Measurements from ENCODE around the gene TRAF2. TPM values are rescaled to one million over a fixed set of nuclear protein-coding genes. Genes with fewer than 3 reads are reported as not detected.
"Not testable (repeated sequence)": the region's sequence is repeated elsewhere in the genome, so short reads cannot be mapped to it uniquely, and the experiment has no call there.

TRAF2 gene
- total RNA-seq, 1 donor from 2014 or later, result 10.2 TPM

- intact Hi-C loops (cut with DNase I), result no loop called here
- no peak for DNase-seq (ENCODE audit: low spot score)
Measured at GRCh38 chr9:136854842-136855460, 31.4 kb upstream of the TRAF2 start.

DNA sequence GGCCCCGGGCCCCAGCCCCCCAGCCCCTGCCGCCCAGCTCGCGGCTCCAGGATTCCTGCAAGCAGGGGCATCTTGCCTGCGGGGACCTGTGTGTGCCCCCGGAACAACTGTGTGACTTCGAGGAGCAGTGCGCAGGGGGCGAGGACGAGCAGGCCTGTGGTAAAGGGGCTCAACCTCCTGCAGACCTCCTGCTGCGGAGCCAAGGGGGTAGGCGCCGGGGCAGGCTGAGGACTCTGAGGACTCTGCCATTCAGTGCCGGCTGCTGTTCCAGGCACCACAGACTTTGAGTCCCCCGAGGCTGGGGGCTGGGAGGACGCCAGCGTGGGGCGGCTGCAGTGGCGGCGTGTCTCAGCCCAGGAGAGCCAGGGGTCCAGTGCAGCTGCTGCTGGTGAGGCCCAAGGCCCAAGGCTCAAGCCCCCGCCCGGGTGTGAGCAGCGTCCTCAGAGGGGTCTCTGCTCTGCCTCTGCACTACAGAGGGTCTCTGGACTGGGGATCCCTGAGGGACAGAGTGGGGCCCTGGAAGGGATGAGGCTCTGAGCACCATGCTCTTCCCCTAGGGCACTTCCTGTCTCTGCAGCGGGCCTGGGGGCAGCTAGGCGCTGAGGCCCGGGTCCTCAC is 30.7 kb upstream of the TRAF2 start:
- intact Hi-C loops (cut with DNase I), result no loop called here

GRCh38 chr9:136856079-136856476 is 30.2 kb upstream of the TRAF2 start:
- intact Hi-C loops (cut with DNase I), result no loop called here
- no peak for DNase-seq (ENCODE audit: low spot score)

More for the DNA sequence above, 30.7 kb upstream of the TRAF2 start:
- DNase-seq (ENCODE audit: low spot score), result no peak

DNA sequence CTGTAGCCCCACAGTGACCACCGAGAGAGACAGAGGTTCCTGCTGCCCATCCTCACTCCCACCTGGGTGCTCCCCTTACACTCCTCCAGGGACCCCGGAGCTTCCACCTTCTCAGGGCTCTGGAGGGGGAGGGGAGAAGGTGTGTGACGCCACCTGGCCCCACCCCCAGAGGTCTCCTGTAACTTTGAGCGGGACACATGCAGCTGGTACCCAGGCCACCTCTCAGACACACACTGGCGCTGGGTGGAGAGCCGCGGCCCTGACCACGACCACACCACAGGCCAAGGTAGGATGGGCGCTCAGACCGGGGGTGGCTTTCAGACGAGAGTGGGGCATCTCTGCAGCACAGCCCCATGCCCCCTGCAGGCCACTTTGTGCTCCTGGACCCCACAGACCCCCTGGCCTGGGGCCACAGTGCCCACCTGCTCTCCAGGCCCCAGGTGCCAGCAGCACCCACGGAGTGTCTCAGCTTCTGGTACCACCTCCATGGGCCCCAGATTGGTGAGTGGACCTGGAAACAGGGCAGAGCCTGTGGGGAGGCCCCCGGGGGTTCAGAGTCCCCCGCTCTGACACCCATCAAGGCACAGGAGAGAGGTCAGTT is 29.7 kb upstream of the TRAF2 start:
- no peak for DNase-seq (ENCODE audit: low spot score)
- intact Hi-C loops (cut with DNase I), result no loop called here

DNA sequence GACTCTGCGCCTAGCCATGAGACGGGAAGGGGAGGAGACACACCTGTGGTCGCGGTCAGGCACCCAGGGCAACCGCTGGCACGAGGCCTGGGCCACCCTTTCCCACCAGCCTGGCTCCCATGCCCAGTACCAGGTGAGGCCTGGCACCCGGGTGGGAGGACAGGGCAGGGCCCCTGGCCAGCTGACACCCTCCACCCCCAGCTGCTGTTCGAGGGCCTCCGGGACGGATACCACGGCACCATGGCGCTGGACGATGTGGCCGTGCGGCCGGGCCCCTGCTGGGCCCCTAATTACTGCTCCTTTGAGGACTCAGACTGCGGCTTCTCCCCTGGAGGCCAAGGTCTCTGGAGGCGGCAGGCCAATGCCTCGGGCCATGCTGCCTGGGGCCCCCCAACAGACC is 29.1 kb upstream of the TRAF2 start:
- DNase-seq (ENCODE audit: low spot score), result no peak
- intact Hi-C loops (cut with DNase I), result no loop called here

DNA sequence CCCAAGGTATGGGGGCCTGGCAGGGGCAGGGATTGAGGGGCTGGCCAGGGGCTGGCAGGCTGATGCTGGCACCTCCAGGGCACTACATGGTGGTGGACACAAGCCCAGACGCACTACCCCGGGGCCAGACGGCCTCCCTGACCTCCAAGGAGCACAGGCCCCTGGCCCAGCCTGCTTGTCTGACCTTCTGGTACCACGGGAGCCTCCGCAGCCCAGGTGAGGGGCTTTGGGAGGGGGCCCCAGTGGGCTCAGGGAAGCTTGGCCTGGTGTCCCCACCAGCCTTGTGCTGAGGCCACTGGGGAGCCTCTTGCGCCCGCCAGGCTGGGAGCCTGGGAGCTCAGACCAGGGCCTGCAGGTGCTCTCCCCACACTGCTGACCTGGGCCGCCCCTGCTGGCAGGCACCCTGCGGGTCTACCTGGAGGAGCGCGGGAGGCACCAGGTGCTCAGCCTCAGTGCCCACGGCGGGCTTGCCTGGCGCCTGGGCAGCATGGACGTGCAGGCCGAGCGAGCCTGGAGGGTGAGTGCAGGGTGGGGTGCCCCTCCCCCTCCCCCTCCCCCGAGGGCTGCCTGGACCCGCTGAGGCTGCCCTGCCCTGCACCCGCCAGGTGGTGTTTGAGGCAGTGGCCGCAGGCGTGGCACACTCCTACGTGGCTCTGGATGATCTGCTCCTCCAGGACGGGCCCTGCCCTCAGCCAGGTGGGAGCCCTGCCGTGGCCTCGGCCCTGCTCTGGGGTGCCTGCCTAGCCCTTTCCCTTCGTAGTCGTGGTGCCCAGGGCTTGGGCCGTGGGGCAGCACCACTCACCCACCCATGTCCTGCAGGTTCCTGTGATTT is 28.5 kb upstream of the TRAF2 start:
- no peak for DNase-seq (ENCODE audit: low spot score)
- intact Hi-C loops (cut with DNase I), result no loop called here

- intact Hi-C loops (cut with DNase I), result no loop called here
- no peak for DNase-seq (ENCODE audit: low spot score)
Measured at GRCh38 chr9:136858452-136858843, 27.9 kb upstream of the TRAF2 start.

DNA sequence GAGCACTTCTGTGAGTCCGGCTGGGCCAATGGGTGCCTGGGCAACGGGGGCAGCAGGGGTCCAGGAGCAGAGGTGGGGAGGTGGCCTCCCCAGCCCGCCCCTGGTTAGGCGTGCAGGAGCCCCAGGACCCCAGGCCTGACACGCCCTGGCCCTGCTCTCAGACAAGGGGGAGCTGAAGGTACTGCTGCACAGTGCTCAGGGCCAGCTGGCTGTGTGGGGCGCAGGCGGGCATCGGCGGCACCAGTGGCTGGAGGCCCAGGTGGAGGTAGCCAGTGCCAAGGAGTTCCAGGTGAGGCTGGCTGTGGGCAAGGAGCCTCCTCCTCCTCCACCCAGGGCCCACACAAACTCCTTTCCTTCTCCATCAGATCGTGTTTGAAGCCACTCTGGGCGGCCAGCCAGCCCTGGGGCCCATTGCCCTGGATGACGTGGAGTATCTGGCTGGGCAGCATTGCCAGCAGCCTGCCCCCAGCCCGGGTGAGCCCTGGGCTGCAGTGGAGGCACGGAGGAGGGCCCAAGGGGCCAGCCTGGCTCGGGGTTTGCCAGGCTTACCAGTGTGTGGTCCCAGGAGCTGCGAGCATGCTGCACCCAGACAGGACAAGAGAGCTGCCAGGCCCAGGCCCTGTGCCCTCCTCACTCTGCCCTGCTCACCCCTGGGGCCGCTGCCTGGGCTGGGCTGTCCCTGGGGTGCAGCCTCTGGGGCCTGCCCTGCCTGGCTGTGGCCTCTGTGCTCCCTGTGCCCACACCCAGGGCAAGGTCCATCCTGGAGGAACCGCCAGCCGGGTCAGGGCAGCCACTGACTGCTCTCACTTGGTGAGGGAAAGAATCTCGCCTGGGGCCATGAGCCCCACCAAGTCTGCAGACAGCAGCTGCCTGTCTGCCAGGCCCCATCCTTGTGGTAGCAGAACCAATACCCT is 27.2 kb upstream of the TRAF2 start:
- no peak for DNase-seq (ENCODE audit: low spot score)
- intact Hi-C loops (cut with DNase I), result no loop called here

DNA sequence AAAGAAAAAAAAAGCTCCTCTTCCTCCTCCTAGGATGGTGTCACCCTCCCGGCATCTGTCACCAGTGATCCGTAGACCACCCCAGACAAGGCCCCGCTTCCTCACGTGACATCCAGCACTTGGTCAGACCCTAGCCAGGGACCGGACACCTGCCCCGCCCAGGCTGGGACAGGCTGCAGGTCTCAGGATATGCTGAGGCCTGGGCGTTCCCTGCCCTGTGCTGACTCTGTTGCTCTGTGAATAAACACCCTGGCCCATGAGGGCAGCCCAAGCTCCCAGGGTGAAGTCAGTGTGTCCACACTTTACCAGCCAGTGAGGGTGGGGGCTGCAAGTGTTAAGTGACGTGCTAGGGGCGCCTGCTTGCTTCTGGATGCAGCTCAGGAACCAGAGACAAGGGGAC is 25.8 kb upstream of the TRAF2 start:
- intact Hi-C loops (cut with DNase I), result no loop called here
- DNase-seq (ENCODE audit: low spot score), result no peak

DNA sequence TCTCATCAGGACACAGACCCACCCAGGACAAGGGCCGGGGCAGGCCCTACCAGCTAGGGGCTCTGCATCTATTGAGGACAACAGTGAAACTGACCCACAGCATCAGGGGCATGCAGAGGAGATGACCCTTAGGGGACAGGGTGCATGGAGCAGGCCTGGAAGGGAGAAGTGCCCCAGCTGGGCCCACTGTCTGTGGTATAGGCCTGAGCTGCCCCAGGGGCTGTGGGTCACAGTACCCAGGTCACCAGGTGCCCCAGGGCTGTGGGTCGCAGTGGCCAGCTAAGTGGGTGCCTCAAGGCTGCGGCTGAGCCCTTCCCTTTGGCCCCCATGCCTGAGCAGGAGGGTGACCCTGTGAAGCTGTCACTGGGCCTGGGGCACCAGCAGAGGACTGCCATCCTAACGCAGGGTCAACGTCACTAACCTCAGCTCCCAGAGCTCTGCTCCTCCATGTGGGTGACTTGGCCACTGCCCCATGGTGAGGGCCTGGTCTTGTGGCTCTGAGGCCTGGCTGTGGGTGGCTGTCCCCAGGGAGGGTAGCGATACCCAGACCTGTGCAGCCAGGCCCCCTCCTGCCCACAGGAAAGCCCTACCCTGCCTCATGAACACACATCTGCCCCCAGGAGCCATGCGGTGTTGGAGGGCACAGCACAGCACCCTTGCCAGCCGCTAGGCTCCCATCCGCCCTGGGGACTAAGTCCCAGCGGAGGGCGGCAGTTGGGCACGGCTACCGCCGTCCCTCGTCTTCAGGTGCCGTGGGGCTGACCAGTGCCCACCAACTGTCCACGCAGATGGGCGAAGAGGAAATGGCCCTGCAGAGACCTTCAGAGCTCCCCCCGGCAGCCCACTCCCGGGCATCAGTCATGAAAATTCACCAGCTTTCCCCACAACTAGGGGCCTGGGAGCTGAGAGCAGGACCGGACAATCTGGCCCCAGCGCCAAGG is 25.1 kb upstream of the TRAF2 start:
- intact Hi-C loops (cut with DNase I), result no loop called here
- no peak for DNase-seq (ENCODE audit: low spot score)

DNA sequence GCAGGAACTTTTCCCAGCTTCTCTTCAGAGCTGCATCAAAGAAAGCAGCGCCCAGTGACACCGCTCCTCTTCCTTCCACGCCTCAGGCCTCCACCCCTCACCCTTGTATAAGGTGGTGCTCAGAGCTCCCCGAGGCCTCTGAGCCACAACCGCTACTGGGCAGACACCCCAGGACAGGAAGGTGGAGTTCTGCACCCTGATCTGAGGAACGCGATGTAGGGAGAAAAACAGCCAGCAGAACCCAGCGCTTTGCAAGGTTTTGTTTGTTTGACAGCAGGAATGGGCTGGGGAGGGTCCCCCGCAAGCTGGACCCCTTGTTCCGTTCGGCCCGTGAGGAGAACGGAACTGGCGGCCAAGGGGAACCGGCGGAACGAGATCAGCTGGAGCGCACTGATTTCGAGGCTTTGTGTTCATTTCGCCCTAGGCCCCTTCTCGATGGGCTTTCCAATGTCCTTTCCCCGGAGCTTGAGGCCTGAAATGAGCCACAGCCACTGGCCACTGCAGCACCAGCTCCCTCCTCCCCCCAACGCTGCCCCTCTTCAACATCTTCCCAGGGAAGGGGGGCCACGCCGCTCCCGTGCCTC is 24.4 kb upstream of the TRAF2 start:
- intact Hi-C loops (cut with DNase I), result no loop called here
- no peak for DNase-seq (ENCODE audit: low spot score)

GRCh38 chr9:136862849-136863622 is 23.3 kb upstream of the TRAF2 start:
- intact Hi-C loops (cut with DNase I), result no loop called here
- peak; percentile 71 for DNase-seq (ENCODE audit: low spot score)

DNA sequence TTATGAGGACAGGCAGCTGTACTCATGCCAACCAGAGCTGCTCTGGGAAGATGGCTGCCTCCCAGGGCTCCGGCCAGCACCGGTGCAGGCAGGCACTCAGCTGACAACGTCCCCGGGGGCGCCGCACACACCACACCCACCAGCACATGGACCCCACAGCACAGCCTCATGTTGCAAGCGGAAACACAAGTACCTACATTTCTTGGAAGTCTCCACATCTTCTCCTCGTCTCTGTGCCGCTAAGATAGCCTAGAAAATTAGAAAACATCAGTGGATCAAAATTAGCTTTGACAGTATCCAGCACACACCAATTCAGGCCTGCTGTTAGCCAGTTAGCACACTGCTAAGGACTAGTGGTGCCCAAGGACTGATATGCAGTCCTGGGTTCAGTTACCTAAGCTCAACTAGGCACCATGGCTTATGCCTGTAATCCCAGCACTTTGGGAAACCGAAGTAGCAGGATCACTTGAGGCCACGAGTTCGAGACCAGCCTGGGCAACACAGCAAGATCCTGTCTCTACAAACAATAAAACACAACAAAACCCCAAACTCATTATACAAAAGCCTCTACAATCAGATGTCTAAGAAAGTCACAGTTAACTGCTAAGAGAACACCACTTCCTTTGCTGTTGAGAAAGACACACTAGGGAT is 22.6 kb upstream of the TRAF2 start:
- DNase-seq (ENCODE audit: low spot score), result no peak
- intact Hi-C loops (cut with DNase I), result no loop called here

GRCh38 chr9:136865041-136865767 is 21.1 kb upstream of the TRAF2 start:
- no peak for DNase-seq (ENCODE audit: low spot score)
- intact Hi-C loops (cut with DNase I), result no loop called here

GRCh38 chr9:136865768-136866103 is 20.6 kb upstream of the TRAF2 start:
- no peak for DNase-seq (ENCODE audit: low spot score)
- intact Hi-C loops (cut with DNase I), result no loop called here

- DNase-seq (ENCODE audit: low spot score); intact Hi-C loops (cut with DNase I): not testable (repeated sequence)
Measured at GRCh38 chr9:136866898-136867421, 19.4 kb upstream of the TRAF2 start.

Measured in cardiac septum (tissue), 1 donor.